HG03045 (cell line): ENCODE data around the gene SH3TC1.

ENCODE experiments used
- ATAC-seq: cut with Tn5 transposase; IDR thresholded peaks from one replicate; pipeline ENCODE4 v1.9.1; 2021; ENCODE audit warnings: mild to moderate bottlenecking, moderate library complexity; ENCODE audit not compliant: unreplicated experiment

Gene SH3TC1

GRCh38 chr4:8240211-8241041, 41.3 kb downstream of the SH3TC1 start:
- ATAC-seq = no peak

- ATAC-seq = no peak
Observed at GRCh38 chr4:8241211-8241779, 42.2 kb downstream of the SH3TC1 start.

- no peak for ATAC-seq
Observed at GRCh38 chr4:8241895-8242696, 43.0 kb downstream of the SH3TC1 start.

GRCh38 chr4:8242782-8243560, 43.9 kb downstream of the SH3TC1 start:
- no peak for ATAC-seq

- no peak for ATAC-seq
Observed at GRCh38 chr4:8244001-8244757, 45.1 kb downstream of the SH3TC1 start.

GRCh38 chr4:8244931-8245460, 45.9 kb downstream of the SH3TC1 start:
- ATAC-seq = no peak

GRCh38 chr4:8245884-8246833, 47.1 kb downstream of the SH3TC1 start:
- no peak for ATAC-seq

- ATAC-seq = no peak
Observed at GRCh38 chr4:8247047-8247930, 48.2 kb downstream of the SH3TC1 start.

- no peak for ATAC-seq
Observed at GRCh38 chr4:8248091-8248490, 49.0 kb downstream of the SH3TC1 start.

- ATAC-seq = no peak
Observed at GRCh38 chr4:8250227-8250626, 51.1 kb downstream of the SH3TC1 start.

GRCh38 chr4:8250637-8251036, 51.5 kb downstream of the SH3TC1 start:
- no peak for ATAC-seq

- no peak for ATAC-seq
Observed at GRCh38 chr4:8251110-8251883, 52.2 kb downstream of the SH3TC1 start.

GRCh38 chr4:8252301-8253173, 53.4 kb downstream of the SH3TC1 start:
- ATAC-seq = no peak

- no peak for ATAC-seq
Observed at GRCh38 chr4:8254076-8254475, 55.0 kb downstream of the SH3TC1 start.

- ATAC-seq = no peak
Observed at GRCh38 chr4:8255698-8256441, 56.8 kb downstream of the SH3TC1 start.
